ENCODE results near the gene ATP5F1D. TPM values are rescaled to one million over a fixed set of nuclear protein-coding genes. Genes with fewer than 3 reads are reported as not detected.

ATP5F1D gene
- total and polyA plus RNA-seq, 2 experiments from 2014 or later: 139 to 396 TPM

GRCh38 chr19:1243768-1244692 lies 2.5 kb downstream of the ATP5F1D start:
- Histone ChIP-seq H3K79me2 (replicated peaks; ENCODE audit: insufficient read depth) (peaks cover 7% of the 10 kb centered on the region), H3K4me2 (no peak overlapping the region), H2AFZ (no peak overlapping the region), H3K4me1 (ENCODE audit: insufficient read depth) (peaks cover 11% of the 10 kb centered on the region; the same call in 1 of the 2 replicates), H3K27me3 (ENCODE audit: insufficient read depth) (no peaks in the 10 kb centered on the region), H3K27ac (ENCODE audit: low read depth) (no peak overlapping the region), H4K20me1 (replicated peaks; ENCODE audit: insufficient read depth) (peaks cover 3% of the 10 kb centered on the region; the same call in 1 of the 2 replicates), H3K4me3 (no peak overlapping the region), H3K9me2 (ENCODE audit: insufficient read depth) (no peaks in the 10 kb centered on the region), H3F3A (replicated peaks; ENCODE audit: low read depth) (peaks cover 27% of the 10 kb centered on the region), H3K36me3 (ENCODE audit: insufficient read depth) (no peaks in the 10 kb centered on the region)
- peak overlapping the region; percentile 48; the same call in 2 of the 3 replicates for H3K4me3 Mint-ChIP-seq
- no peak for TF ChIP-seq CREB1 (CRISPR knock-in tag; IDR thresholded peaks at IDR 0.05; ENCODE audit: low read depth)
- TF ChIP-seq CTCF (conservative IDR thresholded peaks at IDR 0.05; ENCODE audit: low read depth in 2 of 2): peak; percentile 65 to 95
- H3K27ac Mint-ChIP-seq: peak overlapping the region; percentile 94
- H3K36me3 Mint-ChIP-seq (ENCODE audit: low read depth): no peaks in the 10 kb centered on the region; the same call in 2 of the 3 replicates
- DNase-seq (ENCODE audit: low spot score) (peak; percentile 88), ATAC-seq (peak; percentile 49)
- H3K4me1 Mint-ChIP-seq: peaks cover 13% of the 10 kb centered on the region
- H3K9me3 Mint-ChIP-seq: no peaks in the 10 kb centered on the region; the same call in 2 of the 3 replicates
- peaks cover 12% of the 10 kb centered on the region for H3K27me3 Mint-ChIP-seq (ENCODE audit: insufficient read depth, low read depth, poor library complexity)

GRCh38 chr19:1244693-1245451 lies 3.3 kb downstream of the ATP5F1D start:
- ATAC-seq: no peak
- H3K27ac ChIP-seq (ENCODE audit: low read depth): no peak overlapping the region

More at GRCh38 chr19:1244693-1245451, 3.3 kb downstream of the ATP5F1D start:
- Mint-ChIP-seq H3K9me3 (no peaks in the 10 kb centered on the region; the same call in 2 of the 3 replicates), H3K4me1 (peaks cover 8% of the 10 kb centered on the region), H3K27me3 (ENCODE audit: insufficient read depth, low read depth, poor library complexity) (peaks cover 8% of the 10 kb centered on the region), H3K36me3 (ENCODE audit: low read depth) (peaks cover 4% of the 10 kb centered on the region; the same call in 2 of the 3 replicates), H3K4me3 (peak overlapping the region; percentile 48; the same call in 2 of the 3 replicates), H3K27ac (peak overlapping the region; percentile 94)
- TF ChIP-seq NANOG (IDR thresholded peaks at IDR 0.05; ENCODE audit: borderline replicate concordance): no peak
- TF ChIP-seq STAT1 (IDR thresholded peaks at IDR 0.05; ENCODE audit: unreplicated experiment): no peak
- Histone ChIP-seq H3K79me2 (replicated peaks; ENCODE audit: insufficient read depth) (peaks cover 7% of the 10 kb centered on the region), H3K9me2 (ENCODE audit: insufficient read depth) (no peaks in the 10 kb centered on the region), H4K20me1 (replicated peaks; ENCODE audit: insufficient read depth) (peaks cover 3% of the 10 kb centered on the region; the same call in 1 of the 2 replicates), H2AFZ (no peak overlapping the region), H3K27me3 (ENCODE audit: insufficient read depth) (no peaks in the 10 kb centered on the region), H3K36me3 (ENCODE audit: insufficient read depth) (no peaks in the 10 kb centered on the region), H3K4me1 (ENCODE audit: insufficient read depth) (peaks cover 3% of the 10 kb centered on the region; the same call in 1 of the 2 replicates), H3F3A (replicated peaks; ENCODE audit: low read depth) (peaks cover 18% of the 10 kb centered on the region), H3K4me2 (no peak overlapping the region), H3K4me3 (no peak overlapping the region)
- no peak for DNase-seq (ENCODE audit: low spot score)

Data from GM23338 (cell line).